NOMO-1 (cell line): Measurements from ENCODE around the gene C10orf105.

ENCODE experiments used
- DNase-seq, 2 experiments: peaks; one replicate each; lab custom pipeline; 2025; ENCODE audit not compliant: unreplicated experiment in 2 of 2; lab: John Stamatoyannopoulos, UW

Gene C10orf105

GRCh38 chr10:71718165-71718698 is 1.3 kb downstream of the C10orf105 start:
- no peak for DNase-seq

GRCh38 chr10:71717551-71717951 is 2.0 kb downstream of the C10orf105 start:
- no peak for DNase-seq

DNA sequence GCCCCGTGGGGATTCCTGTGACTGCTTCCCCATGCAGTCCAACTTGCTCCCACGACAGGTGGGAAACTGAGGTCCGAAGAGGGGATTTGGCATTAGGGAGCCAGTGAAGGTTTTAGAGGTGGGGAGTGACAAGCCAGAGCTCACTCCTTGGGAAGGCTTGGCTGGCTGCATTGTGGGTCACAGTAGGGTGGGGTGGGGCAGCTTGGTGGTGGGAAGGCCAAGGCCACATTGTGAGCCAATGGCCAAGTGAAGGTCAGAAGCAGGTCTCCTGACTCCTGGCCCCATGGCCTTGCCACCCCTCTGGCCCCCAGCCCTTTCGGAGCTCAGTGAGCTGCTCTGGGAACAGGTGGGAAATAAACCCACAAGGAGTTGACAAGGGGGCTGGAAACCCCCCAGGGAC is 2.5 kb downstream of the C10orf105 start:
- no peak for DNase-seq

GRCh38 chr10:71716426-71716825 is 3.2 kb downstream of the C10orf105 start:
- DNase-seq = no peak

GRCh38 chr10:71715860-71716259 is 3.7 kb downstream of the C10orf105 start:
- no peak for DNase-seq

GRCh38 chr10:71715026-71715425 is 4.6 kb downstream of the C10orf105 start:
- DNase-seq = no peak

DNA sequence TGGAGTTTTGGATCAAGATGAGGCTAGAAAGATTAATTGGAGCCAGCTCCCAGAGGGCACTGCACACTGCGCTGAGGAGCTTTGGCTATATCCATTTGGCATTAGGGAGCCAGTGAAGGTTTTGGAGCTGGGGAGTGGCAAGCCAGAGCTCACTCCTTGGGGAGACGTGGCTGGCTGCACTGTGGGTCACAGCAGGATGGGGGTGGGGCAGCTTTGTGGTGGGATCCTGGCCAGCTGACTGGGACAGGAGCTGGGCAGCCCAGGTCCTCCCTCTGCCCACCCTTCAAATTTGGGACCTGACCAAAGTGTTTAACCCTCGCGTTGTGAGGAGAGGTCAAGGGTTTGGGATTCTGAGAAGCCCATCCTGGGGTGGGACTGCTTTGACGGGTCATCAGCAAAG is 5.0 kb downstream of the C10orf105 start:
- DNase-seq = no peak

DNA sequence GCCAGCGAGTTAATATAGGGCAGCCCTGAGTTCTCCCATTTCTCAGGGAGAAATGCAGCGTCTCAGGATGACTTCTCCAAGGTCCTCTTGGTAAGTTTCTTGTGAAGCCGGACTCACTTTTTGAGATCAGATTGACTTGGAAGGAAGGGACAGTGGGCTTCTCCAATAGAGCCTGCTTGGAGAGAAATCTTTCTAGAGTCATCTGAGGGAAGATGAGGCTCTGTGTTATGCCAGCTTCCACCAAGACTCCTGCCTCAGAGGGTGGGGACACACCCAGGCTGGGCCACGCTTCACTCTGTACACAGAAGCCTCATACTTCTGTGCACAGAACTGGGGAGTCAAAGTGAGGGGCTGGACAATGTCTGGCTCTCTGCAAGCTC is 5.6 kb downstream of the C10orf105 start:
- no peak for DNase-seq

DNA sequence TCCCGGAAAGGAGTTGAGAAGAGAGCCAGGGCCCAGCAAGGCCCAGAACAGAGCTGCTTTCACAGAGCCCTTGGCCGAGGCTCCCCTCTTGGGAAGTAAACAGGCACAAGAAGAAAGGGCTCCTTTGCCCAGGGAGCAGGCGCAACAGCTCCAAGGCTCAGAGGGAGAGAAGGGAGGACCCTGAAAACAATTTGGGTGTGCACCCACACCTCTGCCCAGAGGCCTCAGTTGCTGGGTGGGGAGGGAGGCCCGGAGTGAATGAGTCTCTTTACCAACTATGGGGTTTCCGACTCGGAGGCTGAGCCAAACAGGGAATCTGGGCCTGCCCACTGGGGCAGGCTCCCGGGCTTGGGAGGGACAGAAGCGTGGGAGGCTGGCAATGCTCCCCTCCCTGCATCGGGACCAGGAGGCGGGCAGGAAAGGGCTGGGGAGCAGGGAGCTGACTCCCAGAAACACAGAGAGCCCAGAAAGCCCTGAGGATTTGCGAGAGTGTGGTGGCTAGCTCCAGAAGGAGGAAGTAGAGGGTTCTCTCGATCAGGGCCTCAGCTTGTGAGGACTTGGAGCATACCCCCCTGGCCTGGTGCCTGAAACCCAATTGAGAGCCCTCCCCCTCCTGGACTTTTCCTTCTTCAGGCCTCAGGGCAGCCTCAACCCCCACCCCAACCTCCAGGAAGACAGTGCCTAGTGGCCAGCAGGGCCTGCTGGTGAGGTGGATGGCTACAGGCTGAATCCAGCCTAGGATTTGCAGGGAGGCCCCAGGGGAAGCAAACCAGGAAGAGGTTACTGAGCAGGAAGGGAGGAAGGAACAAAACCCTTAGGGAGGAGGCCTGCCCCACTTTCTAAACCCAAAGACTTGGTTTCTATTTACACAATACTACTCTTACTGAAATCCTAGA is 6.2 kb downstream of the C10orf105 start:
- peak; percentile 81 to 92 for DNase-seq

- no peak for DNase-seq
Measured at GRCh38 chr10:71712572-71713134, 6.9 kb downstream of the C10orf105 start.

DNA sequence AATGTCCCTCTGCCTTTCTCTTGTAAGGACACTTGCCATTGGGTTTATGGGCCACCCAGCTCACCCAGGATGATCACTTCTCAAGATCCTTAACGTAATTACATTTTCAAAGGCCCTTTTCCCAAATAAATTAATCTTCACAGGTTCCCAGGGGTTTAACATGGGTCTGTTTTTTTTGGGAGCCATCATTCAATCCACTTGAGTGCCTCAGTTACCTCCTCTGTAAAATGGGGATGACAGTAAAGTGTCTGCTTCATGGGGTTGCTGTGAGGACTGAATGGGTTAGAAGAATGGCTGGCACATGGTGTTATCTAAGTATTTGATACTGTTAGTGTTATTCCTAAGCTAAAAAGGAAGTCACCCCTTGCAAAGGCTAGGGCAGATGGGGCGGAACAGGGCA is 7.4 kb downstream of the C10orf105 start:
- no peak for DNase-seq

- no peak for DNase-seq
Measured at GRCh38 chr10:71711052-71711623, 8.4 kb downstream of the C10orf105 start.

GRCh38 chr10:71710519-71710918 is 9.1 kb downstream of the C10orf105 start:
- no peak for DNase-seq

DNA sequence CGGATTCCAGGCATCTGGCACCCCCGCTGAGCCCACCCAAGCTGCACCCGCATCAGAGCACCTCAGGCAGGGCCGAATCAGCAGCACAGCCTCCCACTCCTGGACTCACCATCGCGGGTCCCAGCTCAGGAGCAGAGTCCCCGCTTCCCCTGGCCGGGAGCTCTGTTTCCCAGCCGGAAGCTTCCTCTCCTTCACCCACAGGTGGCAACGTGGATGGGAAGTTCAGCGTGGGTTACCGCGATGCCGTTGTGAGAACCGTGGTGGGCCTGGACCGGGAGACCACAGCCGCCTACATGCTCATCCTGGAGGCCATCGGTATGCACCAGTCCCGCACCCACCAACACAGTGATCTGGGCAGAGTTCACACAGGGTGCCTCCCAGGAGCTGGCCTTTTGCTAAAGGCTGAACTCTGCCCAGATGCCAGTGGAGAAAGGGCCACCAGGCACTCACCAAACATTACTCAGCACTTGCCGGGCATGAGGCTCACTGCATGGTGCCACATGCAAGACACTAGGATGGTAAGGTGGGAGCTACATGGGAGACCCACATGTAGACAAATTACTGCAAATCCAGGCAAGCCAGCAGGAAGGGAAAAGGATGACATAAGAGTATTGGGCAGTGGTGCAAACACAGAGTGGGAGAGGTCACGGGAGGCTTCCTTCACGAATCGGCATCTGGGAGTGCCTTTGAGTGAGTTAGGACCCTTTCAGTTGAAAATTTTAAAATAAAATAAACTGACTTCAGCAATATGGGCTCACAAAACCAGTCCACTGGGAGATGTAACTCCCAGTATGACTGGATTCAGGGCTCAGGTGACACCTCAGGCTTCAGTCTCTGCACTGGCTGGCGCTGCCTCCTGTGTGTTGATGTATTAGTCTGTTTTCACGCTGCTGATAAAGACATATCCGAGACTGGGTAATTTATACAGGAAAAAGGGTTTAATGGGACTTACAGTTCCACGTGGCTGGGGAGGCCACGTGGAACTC is 10.4 kb downstream of the C10orf105 start:
- DNase-seq = no peak

DNA sequence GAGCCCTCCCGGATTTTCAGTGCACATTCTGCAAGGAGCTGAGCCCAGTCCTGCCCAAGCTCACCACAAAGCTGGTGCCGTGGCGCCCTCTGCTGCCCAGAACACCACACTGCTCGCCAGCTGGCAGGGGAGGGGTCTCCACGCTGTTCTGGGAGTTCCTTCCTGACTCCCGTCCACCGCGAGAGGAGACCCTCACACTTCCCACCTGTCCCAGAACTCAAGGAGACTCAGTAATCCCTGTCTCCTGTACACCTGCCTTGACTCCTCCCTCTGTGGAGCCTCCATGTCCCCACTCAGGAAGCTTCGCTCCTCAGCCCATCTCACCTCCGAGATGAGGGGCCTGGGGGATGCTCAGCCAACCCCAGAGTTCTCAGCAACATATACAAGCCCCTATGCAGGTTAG is 11.3 kb downstream of the C10orf105 start:
- DNase-seq = peak in 1 of 2 experiments; percentile 23

GRCh38 chr10:71707240-71707789 is 12.3 kb downstream of the C10orf105 start:
- no peak for DNase-seq

DNA sequence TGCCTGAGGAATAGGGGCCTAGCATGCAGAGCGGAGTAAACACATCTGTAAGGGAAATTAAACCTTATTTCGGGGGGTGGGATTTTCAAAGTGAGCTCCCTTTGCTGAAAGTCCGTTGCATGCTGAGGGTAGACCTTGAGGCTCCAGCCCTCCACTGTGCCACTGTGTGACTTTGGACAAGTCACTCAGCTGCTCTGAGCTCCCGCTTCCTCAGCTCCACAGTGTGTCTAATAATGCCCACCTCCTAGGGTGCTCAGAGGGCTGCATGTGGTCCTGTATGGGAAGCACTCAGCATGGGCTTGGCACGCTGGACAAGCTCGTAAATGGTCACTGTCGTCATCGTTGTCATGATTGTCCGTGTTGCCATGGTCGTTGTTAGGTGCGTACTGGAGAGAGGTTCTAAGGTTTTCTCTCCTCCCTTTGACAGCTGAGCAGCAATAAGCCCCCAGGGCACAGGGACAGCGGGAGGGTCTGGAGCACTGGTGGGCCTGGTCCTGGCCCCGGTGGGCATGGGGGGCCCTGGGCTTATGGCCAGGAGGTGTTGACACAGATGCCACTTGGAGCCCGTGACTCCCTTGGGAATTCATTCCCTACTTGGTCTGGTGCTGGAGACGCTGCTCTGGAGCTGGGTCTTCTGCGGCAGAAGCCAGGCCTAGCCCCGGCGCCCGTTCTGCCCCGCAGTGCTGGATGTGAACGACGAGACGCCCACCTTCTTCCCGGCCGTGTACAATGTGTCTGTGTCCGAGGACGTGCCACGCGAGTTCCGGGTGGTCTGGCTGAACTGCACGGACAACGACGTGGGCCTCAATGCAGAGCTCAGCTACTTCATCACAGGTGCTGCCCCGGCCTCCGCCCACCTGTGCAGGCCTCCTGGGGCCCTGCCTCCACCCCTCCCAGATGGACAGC is 13.1 kb downstream of the C10orf105 start:
- no peak for DNase-seq

DNA sequence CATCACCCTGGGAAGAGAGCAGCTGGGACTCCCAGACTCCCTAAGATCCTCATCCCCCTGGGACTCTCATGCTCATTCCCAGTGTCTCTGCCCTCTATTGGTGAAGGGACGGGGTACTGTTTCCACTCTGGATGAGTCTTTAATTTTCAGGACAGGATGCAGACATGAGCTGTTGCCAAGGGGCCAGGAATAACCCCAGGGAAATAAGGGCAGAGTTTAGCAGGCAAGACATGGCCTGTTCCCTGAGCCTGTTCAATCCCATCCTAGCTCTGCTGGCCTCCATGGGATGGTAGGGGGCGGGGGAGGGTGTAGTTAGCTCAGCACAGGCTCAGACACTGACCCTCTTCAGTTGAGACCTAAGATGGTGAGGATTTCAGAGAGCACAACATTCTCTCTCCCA is 14.0 kb downstream of the C10orf105 start:
- no peak for DNase-seq

- no peak for DNase-seq
Measured at GRCh38 chr10:71704816-71705215, 14.8 kb downstream of the C10orf105 start.
